Naive thymus-derived CD4-positive, alpha-beta T cell (primary cell): ENCODE results near the gene C2CD2. TPM values are rescaled to one million over a fixed set of nuclear protein-coding genes. Genes with fewer than 3 reads are reported as not detected.

Source experiments
- ATAC-seq: fragments of 150-1000 bp; cut with Tn5 transposase; 2 replicates; pipeline ENCODE4 v1.10.0; 2021; ENCODE audit warnings: mild to moderate bottlenecking, moderate library complexity
- CTCF ChIA-PET: fragments of 350-600 bp; sonication (Branson Sonifier 250); formaldehyde crosslinking; loops from one replicate; lab custom pipeline; 2021; ENCODE audit warnings: antibody characterized with exemption; lab: Charles Lee
- POLR2A ChIA-PET: fragments of 350-600 bp; sonication (Branson Sonifier 250); formaldehyde crosslinking; loops from one replicate; lab custom pipeline; 2021; ENCODE audit warnings: antibody characterized with exemption, inconsistent platforms; lab: Charles Lee
- DNase-seq, 9 donors: peaks; one replicate each; pipeline versions ENCODE4 v3.0.0 to v3.0.0-alpha.2; 2020 to 2022; ENCODE audit warnings: mixed read lengths in 1 of 9
- H3K27ac ChIP-seq: one replicate; pipeline ENCODE4 v1.7.0; 2013; ENCODE audit warnings: mild to moderate bottlenecking, low read depth, low read length, moderate library complexity
- H3K27me3 ChIP-seq, 2 donors: one replicate each; pipeline ENCODE4 v1.7.0; 2013; ENCODE audit warnings: low read length in 2 of 2, mild to moderate bottlenecking in 2 of 2, moderate library complexity in 2 of 2; ENCODE audit not compliant: control insufficient read depth in 2 of 2, insufficient read depth in 2 of 2
- H3K36me3 ChIP-seq, 3 experiments: 1 replicate in 2 of 3; 2 replicates in 1 of 3; pipeline ENCODE4 v1.7.0; 2013; ENCODE audit warnings: low read length in 3 of 3, mild to moderate bottlenecking in 3 of 3, moderate library complexity in 1 of 3; ENCODE audit not compliant: insufficient read depth in 3 of 3, control insufficient read depth in 2 of 3
- H3K4me1 ChIP-seq, 2 donors: one replicate each; pipeline ENCODE4 v1.7.0; 2013; ENCODE audit warnings: low read length in 2 of 2, mild to moderate bottlenecking in 2 of 2, moderate library complexity in 1 of 2; ENCODE audit not compliant: control insufficient read depth in 2 of 2, insufficient read depth in 2 of 2
- H3K4me3 ChIP-seq: 2 replicates; pipeline ENCODE4 v1.7.0; 2013; ENCODE audit warnings: mild to moderate bottlenecking, low read length
- H3K9me3 ChIP-seq, 3 experiments: 1 replicate in 2 of 3; 2 replicates in 1 of 3; pipeline ENCODE4 v1.7.0; 2013; ENCODE audit warnings: low read length in 3 of 3; ENCODE audit not compliant: control insufficient read depth in 2 of 3
- H3K27ac Mint-ChIP-seq, 9 donors: one replicate each; pipeline ENCODE4 v1.8.0; 2020 to 2022; ENCODE audit warnings: mixed read lengths in 9 of 9, mild to moderate bottlenecking in 8 of 9, moderate library complexity in 5 of 9, inconsistent platforms in 2 of 9
- H3K27me3 Mint-ChIP-seq, 5 donors: one replicate each; pipeline ENCODE4 v1.8.0; 2021 to 2022; ENCODE audit warnings: mixed read lengths in 5 of 5, mild to moderate bottlenecking in 1 of 5
- H3K36me3 Mint-ChIP-seq, 5 donors: one replicate each; pipeline ENCODE4 v1.8.0; 2020 to 2022; ENCODE audit warnings: mixed read lengths in 5 of 5, mild to moderate bottlenecking in 3 of 5, inconsistent platforms in 1 of 5
- H3K4me1 Mint-ChIP-seq, 7 donors: one replicate each; pipeline ENCODE4 v1.8.0; 2020 to 2022; ENCODE audit warnings: mixed read lengths in 7 of 7, mild to moderate bottlenecking in 3 of 7, inconsistent platforms in 1 of 7
- H3K4me3 Mint-ChIP-seq, 10 donors: one replicate each; pipeline ENCODE4 v1.8.0; 2020 to 2022; ENCODE audit warnings: mild to moderate bottlenecking in 10 of 10, mixed read lengths in 10 of 10, moderate library complexity in 6 of 10, inconsistent platforms in 2 of 10
- H3K9me3 Mint-ChIP-seq, 11 donors: one replicate each; pipeline ENCODE4 v1.8.0; 2020 to 2022; ENCODE audit warnings: mixed read lengths in 11 of 11, mild to moderate bottlenecking in 4 of 11, inconsistent platforms in 1 of 11, moderate library complexity in 1 of 11
- intact Hi-C, 2 donors: fragments of 100-400 bp; cut with micrococcal nuclease; formaldehyde crosslinking; loops; one replicate each; pipeline ENCODE4 v1.15.1; 2023
- polyA plus RNA-seq, 2 donors: library from polyadenylated mRNA; unstranded; fragments of 300-500 nt; fragmentation: Illumina TruSeq; gene quantifications; one replicate each; pipeline ENCODE4 v1.2.3, GENCODE V29; 2021
- total RNA-seq, 6 experiments: library from RNA in 5 of 6; stranded (reverse) in 5 of 6; gene quantifications; 1 replicate in 5 of 6; 2 replicates in 1 of 6; pipeline ENCODE4 v1.2.3 and lab custom pipeline; 2021 to 2026

C2CD2 gene
- total and polyA plus RNA-seq, 7 experiments from 2014 or later: 2.8 to 14.8 (median 10.0) TPM

DNA sequence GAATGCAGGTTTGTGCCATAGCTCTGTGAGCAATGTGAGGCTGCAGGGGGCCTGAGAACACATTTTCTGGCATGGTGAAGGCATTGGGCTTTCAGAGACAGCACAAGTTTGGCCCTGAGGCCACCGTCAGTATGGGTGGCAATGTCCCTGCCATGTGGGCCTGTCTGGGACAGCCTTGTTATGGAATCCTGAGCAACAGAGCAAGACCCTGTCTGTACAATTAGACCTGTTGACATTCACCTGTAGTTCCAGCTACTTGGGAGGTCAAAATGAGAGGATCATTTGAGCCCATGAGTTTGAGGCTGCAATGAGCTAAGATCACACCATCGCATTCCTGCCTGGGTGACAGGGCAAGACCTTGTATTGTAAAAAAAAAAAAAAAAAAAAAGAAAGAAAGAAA is 110.2 kb downstream of the C2CD2 start:
- intact Hi-C loops: no loop called here
- peaks cover 1 to 13% (median 5%) of the 10 kb centered on the region in 11 donors for H3K9me3 Mint-ChIP-seq
- Histone ChIP-seq H3K27ac (no peak overlapping the region), H3K9me3 (no peaks in the 10 kb centered on the region), H3K27me3 (no peaks in the 10 kb centered on the region), H3K4me1 (no peaks in the 10 kb centered on the region), H3K4me3 (no peak overlapping the region), H3K36me3 (peaks cover 0 to 37% (median 10%) of the 10 kb centered on the region in 3 experiments)
- ATAC-seq (no peak), DNase-seq (no peak)
- H3K36me3 Mint-ChIP-seq: peaks cover 7 to 53% (median 33%) of the 10 kb centered on the region in 5 donors
- no peaks in the 10 kb centered on the region for H3K27me3 Mint-ChIP-seq
- POLR2A ChIA-PET: interaction anchor here (0.7 kb wide), 1 partner anchor 52 kb away, joined by 5 read pairs; no protein-coding TSS in a partner anchor
- CTCF ChIA-PET: no interaction called here
- no peak overlapping the region for H3K27ac Mint-ChIP-seq
- no peaks in the 10 kb centered on the region for H3K4me1 Mint-ChIP-seq
- no peak overlapping the region for H3K4me3 Mint-ChIP-seq

DNA sequence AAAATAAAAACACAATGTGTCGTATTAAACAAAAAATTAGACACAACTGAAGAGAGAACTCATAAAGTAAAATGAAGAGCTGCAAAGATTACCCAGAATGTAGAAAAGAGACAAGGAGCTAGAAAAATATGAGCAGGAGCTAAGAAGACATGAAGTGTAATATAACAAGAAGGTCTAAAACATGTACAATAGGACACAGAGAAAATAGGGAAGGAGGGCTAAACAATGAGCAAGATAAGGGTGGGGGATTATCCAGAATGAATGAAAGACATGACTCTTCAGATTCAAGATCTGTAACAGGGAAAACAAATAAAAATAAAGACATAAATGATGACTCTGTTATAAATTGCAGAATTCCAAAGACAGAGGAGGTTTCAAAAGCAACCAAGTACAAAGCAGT is 112.9 kb downstream of the C2CD2 start:
- ChIA-PET CTCF (interaction anchor here (0.7 to 0.9 kb wide), 2 partner anchors 19 to 277 kb away, joined by 3 read pairs; no protein-coding TSS in a partner anchor), POLR2A (no interaction called here)
- no peaks in the 10 kb centered on the region for H3K27me3 Mint-ChIP-seq

DNA sequence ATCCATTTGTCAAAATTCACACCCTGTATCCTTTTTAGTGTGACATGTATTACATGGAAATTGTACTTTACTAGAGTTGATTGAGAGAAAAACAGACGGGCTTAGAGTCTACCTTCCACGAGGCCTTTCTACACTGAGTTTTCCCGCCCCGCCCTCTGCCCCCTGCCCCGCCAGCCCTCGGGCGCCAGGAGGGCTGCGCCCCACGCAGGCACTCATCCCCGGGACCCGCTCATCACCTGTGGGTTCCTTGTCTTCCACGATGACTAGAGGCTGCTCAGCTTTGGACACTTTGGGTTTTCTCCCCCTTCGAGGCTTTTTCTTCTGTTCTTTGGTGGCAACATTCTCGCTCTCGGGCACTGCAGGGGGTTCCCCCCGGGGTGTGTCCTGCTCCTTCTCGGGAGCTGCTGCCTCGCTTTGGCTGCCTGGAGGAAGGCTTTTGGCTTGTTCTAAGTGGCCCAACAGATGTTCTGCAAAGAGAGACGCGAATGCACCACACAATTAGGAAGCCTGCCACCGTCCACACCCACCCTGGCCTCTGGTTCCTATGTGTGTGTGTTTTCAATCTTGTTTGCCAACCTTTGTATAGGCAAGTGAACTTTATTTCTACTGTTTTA is 114.3 kb downstream of the C2CD2 start:
- Mint-ChIP-seq H3K4me3 (no peak overlapping the region), H3K36me3 (peaks cover 16 to 74% (median 41%) of the 10 kb centered on the region in 5 donors), H3K27me3 (no peaks in the 10 kb centered on the region), H3K4me1 (no peaks in the 10 kb centered on the region), H3K27ac (no peak overlapping the region), H3K9me3 (peaks cover 1 to 13% (median 5%) of the 10 kb centered on the region in 11 donors)
- Histone ChIP-seq H3K27me3 (no peaks in the 10 kb centered on the region), H3K36me3 (peaks cover 3 to 52% (median 6%) of the 10 kb centered on the region in 3 experiments), H3K4me1 (no peaks in the 10 kb centered on the region), H3K27ac (no peak overlapping the region), H3K9me3 (no peaks in the 10 kb centered on the region), H3K4me3 (no peak overlapping the region)
- ChIA-PET CTCF (no interaction called here), POLR2A (no interaction called here)
- ATAC-seq (no peak), DNase-seq (no peak)
- intact Hi-C loops: no loop called here

More for the DNA sequence above, 112.9 kb downstream of the C2CD2 start:
- intact Hi-C loops: no loop called here
- Mint-ChIP-seq H3K36me3 (peaks cover 15 to 64% (median 41%) of the 10 kb centered on the region in 5 donors), H3K27ac (peak overlapping the region in 1 of 9 donors; percentile 16), H3K9me3 (peaks cover 1 to 13% (median 5%) of the 10 kb centered on the region in 11 donors), H3K4me3 (no peak overlapping the region), H3K4me1 (no peaks in the 10 kb centered on the region)
- Histone ChIP-seq H3K36me3 (peaks cover 3 to 42% (median 6%) of the 10 kb centered on the region in 3 experiments), H3K27ac (no peak overlapping the region), H3K4me3 (no peak overlapping the region), H3K4me1 (no peaks in the 10 kb centered on the region), H3K27me3 (no peaks in the 10 kb centered on the region), H3K9me3 (no peaks in the 10 kb centered on the region)
- ATAC-seq (no peak), DNase-seq (no peak)

DNA sequence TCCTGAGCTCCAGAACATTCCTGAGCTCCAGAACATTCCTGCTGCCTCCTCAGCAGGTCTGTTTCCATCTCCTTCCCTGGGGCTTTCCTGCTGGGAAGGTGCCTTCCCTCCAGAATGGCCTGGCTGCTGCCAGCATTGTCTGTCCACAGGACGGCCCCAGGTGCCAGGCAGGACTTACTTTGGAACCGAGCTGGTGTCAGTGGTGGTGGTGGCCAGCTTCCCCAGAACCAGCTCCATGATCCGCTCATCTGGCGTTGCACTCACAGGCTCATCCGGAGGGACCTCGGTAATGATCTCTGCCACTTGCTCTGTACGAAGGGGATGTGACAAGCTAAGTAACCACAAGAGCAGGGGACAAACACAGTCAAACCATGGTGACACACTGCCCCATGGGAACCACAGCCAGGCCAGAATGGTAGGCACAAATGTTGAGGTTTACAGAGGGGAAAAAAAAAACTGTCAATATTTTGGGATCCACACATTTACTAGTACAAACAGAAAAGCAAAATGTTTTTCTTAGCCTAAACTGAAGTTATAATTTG is 116.0 kb downstream of the C2CD2 start:
- Mint-ChIP-seq H3K27me3 (no peaks in the 10 kb centered on the region), H3K4me1 (no peaks in the 10 kb centered on the region), H3K36me3 (peaks cover 15 to 66% (median 33%) of the 10 kb centered on the region in 5 donors), H3K4me3 (no peak overlapping the region), H3K9me3 (peaks cover 1 to 13% (median 5%) of the 10 kb centered on the region in 11 donors), H3K27ac (no peak overlapping the region)
- H3K27ac ChIP-seq: no peak overlapping the region
- DNase-seq: no peak
- H3K9me3 ChIP-seq: no peaks in the 10 kb centered on the region
- H3K36me3 ChIP-seq: peaks cover 3 to 62% (median 6%) of the 10 kb centered on the region in 3 experiments
- intact Hi-C loops: no loop called here
- no peaks in the 10 kb centered on the region for H3K27me3 ChIP-seq
- POLR2A ChIA-PET: no interaction called here
- no peaks in the 10 kb centered on the region for H3K4me1 ChIP-seq
- no peak for ATAC-seq
- CTCF ChIA-PET: no interaction called here
- H3K4me3 ChIP-seq: no peak overlapping the region

DNA sequence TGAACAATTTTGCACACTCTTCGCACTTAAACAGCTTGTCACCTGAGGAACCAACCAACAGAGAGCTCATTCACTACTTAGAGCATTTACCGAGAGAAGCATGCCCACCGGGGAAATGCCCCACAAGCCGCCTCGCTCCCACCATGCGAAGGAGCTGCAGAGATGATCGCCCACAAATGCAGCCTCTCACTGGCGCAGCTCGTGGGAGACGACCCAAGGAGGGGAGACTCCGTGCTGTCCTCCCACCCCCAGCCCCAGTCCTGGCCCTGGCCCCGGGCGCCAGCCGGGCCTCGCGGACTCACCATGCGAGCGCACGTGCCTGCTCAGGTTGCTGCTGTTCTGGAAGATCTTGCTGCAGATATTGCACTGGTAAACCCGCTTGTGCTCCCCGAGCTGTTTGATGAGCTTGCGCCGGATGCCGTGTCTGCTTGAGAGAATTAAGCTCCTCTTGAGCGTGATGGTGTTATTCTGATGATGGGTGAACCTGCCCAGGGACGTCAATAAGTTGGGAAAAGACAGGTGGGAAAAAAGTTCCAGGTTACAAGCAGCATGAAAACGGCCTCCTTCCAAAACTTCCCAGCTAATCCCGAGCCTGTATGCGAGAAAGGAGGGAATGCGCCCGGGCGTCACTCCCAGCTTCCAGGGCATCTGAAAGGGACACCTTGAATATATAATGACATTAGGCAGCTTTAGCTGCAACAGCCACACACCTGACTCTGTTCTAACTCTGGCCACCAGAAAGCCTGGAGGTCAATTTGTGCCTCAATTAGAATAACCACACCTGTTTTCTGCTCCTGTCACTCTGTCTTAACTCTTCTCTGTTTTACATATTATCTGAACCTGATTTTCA is 117.4 kb downstream of the C2CD2 start:
- Mint-ChIP-seq H3K9me3 (peaks cover 0 to 12% (median 5%) of the 10 kb centered on the region in 11 donors), H3K27ac (peak overlapping the region in 2 of 9 donors; percentile 28 to 42), H3K27me3 (no peaks in the 10 kb centered on the region), H3K4me1 (no peaks in the 10 kb centered on the region), H3K4me3 (no peak overlapping the region), H3K36me3 (peaks cover 12 to 57% (median 26%) of the 10 kb centered on the region in 5 donors)
- ATAC-seq (no peak), DNase-seq (no peak)
- ChIA-PET CTCF (no interaction called here), POLR2A (no interaction called here)
- H3K9me3 ChIP-seq: no peaks in the 10 kb centered on the region
- intact Hi-C loops: no loop called here
- no peak overlapping the region for H3K4me3 ChIP-seq
- peaks cover 3 to 70% (median 6%) of the 10 kb centered on the region in 3 experiments for H3K36me3 ChIP-seq
- no peaks in the 10 kb centered on the region for H3K27me3 ChIP-seq
- H3K4me1 ChIP-seq: no peaks in the 10 kb centered on the region
- H3K27ac ChIP-seq: no peak overlapping the region

DNA sequence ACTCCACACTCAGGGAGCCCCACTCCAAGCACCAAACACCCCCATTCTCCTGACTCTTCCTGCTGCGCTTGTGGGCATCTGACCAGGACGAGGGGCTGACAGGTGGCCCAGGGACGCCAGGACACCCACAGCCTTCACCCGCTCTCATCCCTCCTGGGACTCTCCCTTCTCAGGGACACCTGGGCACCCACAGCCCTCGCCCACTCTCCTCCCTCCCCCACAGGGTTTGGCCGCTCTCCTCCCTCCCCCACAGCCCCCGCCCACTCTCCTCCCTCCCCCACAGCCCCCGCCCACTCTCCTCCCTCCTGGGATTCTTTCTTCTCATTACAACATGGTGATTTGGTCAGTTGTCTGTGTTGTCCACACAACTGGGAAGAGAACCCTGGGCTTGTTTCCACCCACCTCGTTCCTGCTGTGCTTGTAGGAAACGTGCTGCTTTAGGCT is 118.1 kb downstream of the C2CD2 start:
- Mint-ChIP-seq H3K4me1 (no peaks in the 10 kb centered on the region), H3K36me3 (peaks cover 6 to 50% (median 20%) of the 10 kb centered on the region in 5 donors), H3K27me3 (no peaks in the 10 kb centered on the region), H3K4me3 (no peak overlapping the region), H3K27ac (peak overlapping the region in 1 of 9 donors; percentile 42), H3K9me3 (peaks cover 0 to 5% (median under 1%) of the 10 kb centered on the region in 11 donors)
- no peak overlapping the region for H3K4me3 ChIP-seq
- H3K27me3 ChIP-seq: no peaks in the 10 kb centered on the region
- ATAC-seq: no peak
- ChIA-PET POLR2A (no interaction called here), CTCF (no interaction called here)
- no peaks in the 10 kb centered on the region for H3K4me1 ChIP-seq
- H3K27ac ChIP-seq: no peak overlapping the region
- intact Hi-C loops: no loop called here
- peaks cover 3 to 70% (median 6%) of the 10 kb centered on the region in 3 experiments for H3K36me3 ChIP-seq
- no peak for DNase-seq
- no peaks in the 10 kb centered on the region for H3K9me3 ChIP-seq
